Osteoblast (primary cell): ENCODE measurements around the gene C3orf38. TPM values are rescaled to one million over a fixed set of nuclear protein-coding genes. Genes with fewer than 3 reads are reported as not detected.
A peak's percentile ranks its signal among the peaks of the same experiment; 100 is the strongest.

ENCODE experiments used
- DNase-seq: peaks from one replicate; pipeline ENCODE4 v3.0.0; 2011; ENCODE audit warnings: low spot score, mixed read lengths; ENCODE audit not compliant: insufficient read length; ENCODE audit errors: missing footprints
- H2AFZ ChIP-seq: 2 replicates; pipeline ENCODE4 v1.6.0; 2011; ENCODE audit warnings: mild to moderate bottlenecking, low read length
- H3K27ac ChIP-seq: 2 replicates; pipeline ENCODE4 v1.5.1; 2011; ENCODE audit warnings: mild to moderate bottlenecking, low read depth, low read length, moderate library complexity
- H3K27me3 ChIP-seq: 2 replicates; pipeline ENCODE4 v1.6.0; 2012; ENCODE audit warnings: mild to moderate bottlenecking, control low read depth, inconsistent platforms, low read length, moderate library complexity; ENCODE audit not compliant: insufficient read depth
- H3K36me3 ChIP-seq: 2 replicates; pipeline ENCODE4 v1.5.1; 2011; ENCODE audit warnings: mild to moderate bottlenecking, low read length, control low read depth, moderate library complexity; ENCODE audit not compliant: insufficient read depth
- H3K4me1 ChIP-seq: 2 replicates; pipeline ENCODE4 v1.5.1; 2011; ENCODE audit warnings: mild to moderate bottlenecking, low read length, control low read depth, moderate library complexity; ENCODE audit not compliant: insufficient read depth
- H3K4me2 ChIP-seq: 2 replicates; pipeline ENCODE4 v1.6.0; 2011; ENCODE audit warnings: mild to moderate bottlenecking, low read length; ENCODE audit not compliant: insufficient read depth
- H3K4me3 ChIP-seq: fragments of 200-600 bp; sonication (generic); 3 replicates; pipeline ENCODE4 v1.5.1; 2012; ENCODE audit warnings: mild to moderate bottlenecking, low read length, inconsistent platforms; ENCODE audit not compliant: insufficient read depth
- H3K79me2 ChIP-seq: 2 replicates; pipeline ENCODE4 v1.6.0; 2012; ENCODE audit warnings: mild to moderate bottlenecking, low read length, control low read depth, inconsistent platforms; ENCODE audit not compliant: insufficient read depth
- H3K9me3 ChIP-seq: 2 replicates; pipeline ENCODE4 v1.5.1; 2011; ENCODE audit warnings: low read depth, low read length, control low read depth
- H4K20me1 ChIP-seq: 2 replicates; pipeline ENCODE4 v1.6.0; 2012; ENCODE audit warnings: mild to moderate bottlenecking, low read length, control low read depth; ENCODE audit not compliant: insufficient read depth
- CTCF ChIP-seq: IDR thresholded peaks from 2 replicates; pipeline ENCODE4 v1.5.1; 2011; ENCODE audit warnings: mild to moderate bottlenecking, low read depth, low read length, moderate library complexity; ENCODE audit errors: extremely low read depth
- total RNA-seq: library from RNA; depleted of rRNA; stranded (reverse); fragments of >200 nt; gene quantifications from 2 replicates; pipeline ENCODE4 v1.2.3, GENCODE V29; 2012

The C3orf38 gene
- total RNA-seq, 1 donor = 35.5 TPM

- Histone ChIP-seq H3K36me3 (no peaks in the 10 kb centered on the region), H3K4me3 (no peak overlapping the region), H3K27ac (no peak overlapping the region), H4K20me1 (no peaks in the 10 kb centered on the region), H3K27me3 (no peaks in the 10 kb centered on the region), H3K9me3 (no peaks in the 10 kb centered on the region), H3K4me2 (peak overlapping the region; percentile 49), H2AFZ (no peak overlapping the region), H3K79me2 (no peaks in the 10 kb centered on the region), H3K4me1 (no peaks in the 10 kb centered on the region)
- DNase-seq = peak; percentile 81
- no peak for TF ChIP-seq CTCF
Observed at GRCh38 chr3:88188436-88188835, 38.7 kb downstream of the C3orf38 start.

GRCh38 chr3:88189361-88189810, 39.6 kb downstream of the C3orf38 start:
- Histone ChIP-seq H3K36me3 (no peaks in the 10 kb centered on the region), H3K27me3 (no peaks in the 10 kb centered on the region), H3K79me2 (no peaks in the 10 kb centered on the region), H2AFZ (no peak overlapping the region), H4K20me1 (no peaks in the 10 kb centered on the region), H3K4me2 (peak overlapping the region; percentile 17), H3K4me1 (no peaks in the 10 kb centered on the region), H3K27ac (no peak overlapping the region), H3K9me3 (no peaks in the 10 kb centered on the region), H3K4me3 (no peak overlapping the region)
- TF ChIP-seq CTCF = no peak
- no peak for DNase-seq

GRCh38 chr3:88191872-88192409, 42.2 kb downstream of the C3orf38 start:
- Histone ChIP-seq H3K27ac (no peak overlapping the region), H3K4me2 (no peak overlapping the region), H3K4me1 (no peaks in the 10 kb centered on the region), H3K9me3 (no peaks in the 10 kb centered on the region), H4K20me1 (no peaks in the 10 kb centered on the region), H3K4me3 (no peak overlapping the region), H3K36me3 (no peaks in the 10 kb centered on the region), H3K27me3 (no peaks in the 10 kb centered on the region), H3K79me2 (no peaks in the 10 kb centered on the region), H2AFZ (no peak overlapping the region)
- no peak for TF ChIP-seq CTCF
- DNase-seq = no peak

- H3K79me2 ChIP-seq = no peaks in the 10 kb centered on the region
- no peaks in the 10 kb centered on the region for H3K36me3 ChIP-seq
- no peak overlapping the region for H3K27ac ChIP-seq
Observed at GRCh38 chr3:88192631-88193030, 42.9 kb downstream of the C3orf38 start.

More at GRCh38 chr3:88192631-88193030, 42.9 kb downstream of the C3orf38 start:
- Histone ChIP-seq H3K27me3 (no peaks in the 10 kb centered on the region), H2AFZ (no peak overlapping the region), H3K9me3 (no peaks in the 10 kb centered on the region), H4K20me1 (no peaks in the 10 kb centered on the region), H3K4me3 (no peak overlapping the region), H3K4me2 (no peak overlapping the region), H3K4me1 (no peaks in the 10 kb centered on the region)
- no peak for DNase-seq
- no peak for TF ChIP-seq CTCF
